ENCODE results near the gene NUDCD3. TPM values are rescaled to one million over a fixed set of nuclear protein-coding genes. Genes with fewer than 3 reads are reported as not detected.

NUDCD3 gene
- total and polyA plus RNA-seq, 2 experiments from 2014 or later, result 35.7 to 42.7 TPM

- TF ChIP-seq CTCF (conservative IDR thresholded peaks at IDR 0.05; ENCODE audit: low read depth in 2 of 2) (no peak), POLR2AphosphoS5 (IDR thresholded peaks at IDR 0.05; ENCODE audit: low read depth) (no peak)
Observed at GRCh38 chr7:44391171-44391570, 99.3 kb downstream of the NUDCD3 start (continued).

DNA sequence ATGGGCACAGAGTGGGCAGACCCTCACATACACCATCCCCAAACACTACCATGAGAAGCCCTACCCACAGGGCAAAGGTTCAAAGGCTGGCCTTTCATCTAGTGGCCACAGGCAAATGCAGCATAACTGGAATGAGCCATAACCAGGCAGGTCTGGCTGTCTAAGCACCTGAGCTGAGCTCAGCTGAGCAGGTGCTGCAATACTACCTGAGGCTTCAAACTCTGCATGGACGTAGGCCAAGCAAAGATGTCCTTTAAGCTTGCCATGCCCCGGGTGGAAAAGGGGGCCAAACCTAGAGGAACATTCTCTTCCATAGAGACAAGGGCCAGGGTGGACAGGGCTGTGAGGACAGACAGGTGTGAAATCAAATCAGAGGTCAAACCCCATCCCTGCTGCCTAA lies 99.8 kb downstream of the NUDCD3 start:
- 0 out of 2 replicates have a peak, but pooled peaks cover 3% of the 10 kb centered on the region for H3K79me2 ChIP-seq (replicated peaks; ENCODE audit: insufficient read depth)
- ATAC-seq, result no peak
- H3F3A ChIP-seq (replicated peaks; ENCODE audit: low read depth), result no peaks in the 10 kb centered on the region
- H4K20me1 ChIP-seq (replicated peaks; ENCODE audit: insufficient read depth), result no peaks in the 10 kb centered on the region
- H3K27me3 ChIP-seq (ENCODE audit: insufficient read depth), result no peaks in the 10 kb centered on the region
- H3K27ac Mint-ChIP-seq, result no peak overlapping the region
- DNase-seq (ENCODE audit: low spot score), result no peak
- H3K27ac ChIP-seq (ENCODE audit: low read depth), result no peak overlapping the region
- H3K36me3 Mint-ChIP-seq (ENCODE audit: low read depth), result peaks cover 10% of the 10 kb centered on the region
- no peak overlapping the region for H2AFZ ChIP-seq
- H3K36me3 ChIP-seq (ENCODE audit: insufficient read depth), result no peaks in the 10 kb centered on the region; the same call in 1 of the 2 replicates
- no peak overlapping the region for H3K4me3 Mint-ChIP-seq
- no peak overlapping the region for H3K4me2 ChIP-seq
- no peaks in the 10 kb centered on the region for H3K4me1 ChIP-seq (ENCODE audit: insufficient read depth)
- H3K4me3 ChIP-seq, result no peak overlapping the region
- peaks cover 2% of the 10 kb centered on the region for H3K27me3 Mint-ChIP-seq (ENCODE audit: insufficient read depth, low read depth, poor library complexity)
- no peaks in the 10 kb centered on the region for H3K9me2 ChIP-seq (ENCODE audit: insufficient read depth)
- H3K9me3 Mint-ChIP-seq, result no peaks in the 10 kb centered on the region
- no peaks in the 10 kb centered on the region for H3K4me1 Mint-ChIP-seq
- no peak for TF ChIP-seq ZNF114 (CRISPR knock-in tag; IDR thresholded peaks at IDR 0.05)
- TF ChIP-seq CTCF (conservative IDR thresholded peaks at IDR 0.05; ENCODE audit: low read depth in 2 of 2), result no peak
- TF ChIP-seq CREB1 (CRISPR knock-in tag; IDR thresholded peaks at IDR 0.05; ENCODE audit: low read depth), result no peak
- no peak for TF ChIP-seq REST (IDR thresholded peaks at IDR 0.05; ENCODE audit: unreplicated experiment)
- no peak for TF ChIP-seq POLR2AphosphoS5 (IDR thresholded peaks at IDR 0.05; ENCODE audit: low read depth)
- TF ChIP-seq EZH2phosphoT487 (IDR thresholded peaks at IDR 0.05; ENCODE audit: unreplicated experiment), result no peak
- TF ChIP-seq ZNF462 (CRISPR knock-in tag; IDR thresholded peaks at IDR 0.05), result no peak
- no peak for TF ChIP-seq EZH2 (IDR thresholded peaks at IDR 0.05; ENCODE audit: low read depth, unreplicated experiment)
- no peak for TF ChIP-seq NANOG (IDR thresholded peaks at IDR 0.05; ENCODE audit: borderline replicate concordance)
- no peak for TF ChIP-seq STAT1 (IDR thresholded peaks at IDR 0.05; ENCODE audit: unreplicated experiment)
- TF ChIP-seq JUNB (IDR thresholded peaks at IDR 0.05; ENCODE audit: unreplicated experiment), result no peak
